Mammary epithelial cell (primary cell): ENCODE data around the gene NUTF2.

Source experiments
- EZH2 ChIP-seq: IDR thresholded peaks from 2 replicates; pipeline ENCODE4 v1.6.1; 2012; ENCODE audit warnings: low read length, inconsistent platforms, borderline replicate concordance
- TF ChIP-seq, protein P1 (sequence below), 2 donors: IDR thresholded peaks in 1 of 2; conservative IDR thresholded peaks in 1 of 2; 2 replicates each; pipeline ENCODE4 v1.5.1; 2011 to 2012; ENCODE audit warnings: inconsistent platforms in 2 of 2, low read length in 2 of 2, mild to moderate bottlenecking in 2 of 2, control low read depth in 1 of 2, low read depth in 1 of 2; ENCODE audit not compliant: insufficient read depth in 1 of 2; ENCODE audit errors: extremely low read depth in 1 of 2

DNA sequence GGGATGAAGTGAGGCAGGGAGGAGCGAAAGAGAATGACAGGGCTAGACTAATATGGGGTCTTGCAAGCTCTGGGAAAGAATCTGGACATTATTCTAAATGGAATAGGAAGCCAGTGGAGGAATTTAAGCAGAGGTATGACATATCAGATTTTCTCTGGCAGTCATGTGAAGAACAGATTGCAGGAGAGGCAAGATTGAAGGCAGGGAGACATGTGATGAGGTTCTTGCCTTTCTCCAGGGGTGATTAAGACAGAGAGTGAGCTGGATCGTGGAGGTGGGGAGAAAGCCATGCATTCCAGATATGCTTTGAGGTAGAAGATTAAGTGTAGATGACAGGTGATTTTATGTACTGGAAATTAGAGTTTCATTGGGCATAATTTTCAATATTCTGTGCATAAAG lies 8.9 kb upstream of the NUTF2 start:
- TF ChIP-seq, protein P1, sequence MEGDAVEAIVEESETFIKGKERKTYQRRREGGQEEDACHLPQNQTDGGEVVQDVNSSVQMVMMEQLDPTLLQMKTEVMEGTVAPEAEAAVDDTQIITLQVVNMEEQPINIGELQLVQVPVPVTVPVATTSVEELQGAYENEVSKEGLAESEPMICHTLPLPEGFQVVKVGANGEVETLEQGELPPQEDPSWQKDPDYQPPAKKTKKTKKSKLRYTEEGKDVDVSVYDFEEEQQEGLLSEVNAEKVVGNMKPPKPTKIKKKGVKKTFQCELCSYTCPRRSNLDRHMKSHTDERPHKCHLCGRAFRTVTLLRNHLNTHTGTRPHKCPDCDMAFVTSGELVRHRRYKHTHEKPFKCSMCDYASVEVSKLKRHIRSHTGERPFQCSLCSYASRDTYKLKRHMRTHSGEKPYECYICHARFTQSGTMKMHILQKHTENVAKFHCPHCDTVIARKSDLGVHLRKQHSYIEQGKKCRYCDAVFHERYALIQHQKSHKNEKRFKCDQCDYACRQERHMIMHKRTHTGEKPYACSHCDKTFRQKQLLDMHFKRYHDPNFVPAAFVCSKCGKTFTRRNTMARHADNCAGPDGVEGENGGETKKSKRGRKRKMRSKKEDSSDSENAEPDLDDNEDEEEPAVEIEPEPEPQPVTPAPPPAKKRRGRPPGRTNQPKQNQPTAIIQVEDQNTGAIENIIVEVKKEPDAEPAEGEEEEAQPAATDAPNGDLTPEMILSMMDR (conservative IDR thresholded peaks at IDR 0.05 in 1 of 2, IDR thresholded peaks at IDR 0.05 in 1 of 2; ENCODE audit: extremely low read depth in 1 of 2, insufficient read depth in 1 of 2, low read depth in 1 of 2, low read length in 2 of 2) = no peak
- TF ChIP-seq EZH2 = no peak
